SK-N-SH (cell line): Measurements from ENCODE around the gene DUSP28. TPM values are rescaled to one million over a fixed set of nuclear protein-coding genes. Genes with fewer than 3 reads are reported as not detected.

ENCODE experiments used
- CTCF ChIA-PET: fragments of 300-600, 350-600 bp; formaldehyde crosslinking; extraction: SDS; loops from one replicate; lab custom pipeline; 2021; lab: Yijun Ruan, JAX
- POLR2A ChIA-PET: fragments of 350-600 bp; sonication (Branson Sonifier 250); formaldehyde crosslinking; extraction: SDS; loops from one replicate; lab custom pipeline; 2020; ENCODE audit warnings: antibody characterized with exemption, inconsistent platforms; lab: Yijun Ruan, JAX
- DNase-seq: peaks from one replicate; pipeline ENCODE4 v3.0.0; 2012
- H2AFZ ChIP-seq: fragments of 200-600 bp; sonication (generic); 2 replicates; pipeline ENCODE4 v1.8.1; 2016; ENCODE audit warnings: antibody characterized with exemption, mild to moderate bottlenecking, low read depth
- H3F3A ChIP-seq: fragments of 200-600 bp; sonication (generic); replicated peaks from 2 replicates; pipeline ENCODE3; 2016; ENCODE audit warnings: antibody characterized with exemption, mild to moderate bottlenecking; ENCODE audit not compliant: insufficient read depth
- H3K27ac ChIP-seq, 2 experiments: fragments of 200-500 bp in 1 of 2; fragments of 200-600 bp in 1 of 2; sonication (Bioruptor generic) in 1 of 2; sonication (generic), shearing (Covaris generic) in 1 of 2; 2 replicates each; pipeline versions ENCODE4 v1.5.1 to v1.6.1; 2014 to 2016; ENCODE audit warnings: low read depth in 2 of 2, inconsistent platforms in 1 of 2, low read length in 1 of 2, mild to moderate bottlenecking in 1 of 2, mixed read lengths in 1 of 2
- H3K27me3 ChIP-seq: fragments of 200-600 bp; sonication (generic), shearing (Covaris generic); 2 replicates; pipeline ENCODE4 v1.6.1; 2016; ENCODE audit warnings: mixed run types; ENCODE audit not compliant: insufficient read depth
- H3K36me3 ChIP-seq, 2 experiments: fragments of 200-500 bp in 1 of 2; fragments of 200-600 bp in 1 of 2; sonication (Bioruptor generic) in 1 of 2; sonication (generic) in 1 of 2; replicated peaks in 1 of 2; 2 replicates each; pipeline versions ENCODE3 to v1.5.1; 2014 to 2016; ENCODE audit warnings: low read length in 1 of 2, mild to moderate bottlenecking in 1 of 2; ENCODE audit not compliant: insufficient read depth in 2 of 2, control insufficient read depth in 1 of 2
- H3K4me1 ChIP-seq, 2 experiments: fragments of 200-500 bp in 1 of 2; fragments of 200-600 bp in 1 of 2; sonication (Bioruptor generic) in 1 of 2; sonication (generic), shearing (Covaris generic) in 1 of 2; 2 replicates each; pipeline versions ENCODE4 v1.5.1 to v1.6.1; 2014 to 2016; ENCODE audit warnings: low read depth in 1 of 2, low read length in 1 of 2, mixed run types in 1 of 2; ENCODE audit not compliant: insufficient read depth in 2 of 2, control insufficient read depth in 1 of 2
- H3K4me2 ChIP-seq: fragments of 200-600 bp; sonication (generic), shearing (Covaris generic); 2 replicates; pipeline ENCODE4 v1.6.1; 2017; ENCODE audit warnings: mixed run types
- H3K4me3 ChIP-seq, 2 experiments: fragments of 200-500 bp in 1 of 2; fragments of 200-600 bp in 1 of 2; sonication (Bioruptor generic) in 1 of 2; sonication (generic), shearing (Covaris generic) in 1 of 2; 2 replicates each; pipeline versions ENCODE4 v1.5.1 to v1.8.1; 2014 to 2016; ENCODE audit warnings: low read depth in 2 of 2, inconsistent platforms in 1 of 2, low read length in 1 of 2, mild to moderate bottlenecking in 1 of 2, mixed read lengths in 1 of 2, moderate library complexity in 1 of 2
- H3K79me2 ChIP-seq: fragments of 200-600 bp; sonication (generic); 2 replicates; pipeline ENCODE4 v1.8.1; 2017; ENCODE audit warnings: mild to moderate bottlenecking; ENCODE audit not compliant: insufficient read depth
- H3K9ac ChIP-seq: fragments of 200-600 bp; sonication (generic); 2 replicates; pipeline ENCODE4 v1.6.1; 2017; ENCODE audit warnings: mixed run types
- H3K9me2 ChIP-seq: fragments of 200-600 bp; sonication (generic); 2 replicates; pipeline ENCODE4 v1.6.1; 2017; ENCODE audit warnings: mixed run types
- H3K9me3 ChIP-seq: fragments of 200-600 bp; sonication (generic); 2 replicates; pipeline ENCODE4 v1.6.1; 2017; ENCODE audit warnings: mixed run types, mild to moderate bottlenecking, moderate library complexity
- H4K20me1 ChIP-seq: fragments of 200-600 bp; sonication (generic); 2 replicates; pipeline ENCODE4 v1.6.1; 2017; ENCODE audit warnings: mild to moderate bottlenecking, mixed run types; ENCODE audit not compliant: insufficient read depth
- ELF1 ChIP-seq: IDR thresholded peaks from 2 replicates; pipeline ENCODE4 v1.4.0; 2012
- EP300 ChIP-seq, 2 experiments: IDR thresholded peaks; 2 replicates each; pipeline versions ENCODE4 v1.4.0 to v1.6.1; 2012; ENCODE audit warnings: borderline replicate concordance in 1 of 2, low read depth in 1 of 2, low read length in 1 of 2
- EZH2phosphoT487 ChIP-seq: fragments of 200-600 bp; sonication (generic); IDR thresholded peaks from 2 replicates; pipeline ENCODE4 v1.6.1; 2017; ENCODE audit warnings: low read depth, mixed run types, mild to moderate bottlenecking, antibody characterized with exemption, moderate library complexity, borderline replicate concordance
- JUND ChIP-seq: IDR thresholded peaks from 2 replicates; pipeline ENCODE4 v1.4.0; 2012
- MEF2A ChIP-seq: IDR thresholded peaks from 2 replicates; pipeline ENCODE4 v1.4.0; 2012; ENCODE audit warnings: low read depth, borderline replicate concordance
- NFIC ChIP-seq: IDR thresholded peaks from 2 replicates; pipeline ENCODE4 v1.4.0; 2012; ENCODE audit warnings: borderline replicate concordance
- NRF1 ChIP-seq: IDR thresholded peaks from 2 replicates; pipeline ENCODE4 v1.6.1; 2012; ENCODE audit warnings: low read depth, mild to moderate bottlenecking, low read length
- POLR2AphosphoS5 ChIP-seq: IDR thresholded peaks from 2 replicates; pipeline ENCODE4 v1.6.1; 2012; ENCODE audit warnings: low read depth, low read length
- RAD21 ChIP-seq: IDR thresholded peaks from 2 replicates; pipeline ENCODE4 v1.6.1; 2012; ENCODE audit warnings: mild to moderate bottlenecking, low read length
- RXRA ChIP-seq: IDR thresholded peaks from 2 replicates; pipeline ENCODE4 v1.4.0; 2012; ENCODE audit warnings: low read depth, mild to moderate bottlenecking, borderline replicate concordance
- SIN3A ChIP-seq: IDR thresholded peaks from 2 replicates; pipeline ENCODE4 v1.6.1; 2012; ENCODE audit warnings: low read depth, mild to moderate bottlenecking, low read length, moderate library complexity, borderline replicate concordance
- WGBS: methylation state at CpG from one replicate; pipeline ENCODE4 v1.1.6; 2017; ENCODE audit warnings: low lambda C conversion rate; 5-methylcytosine and 5-hydroxymethylcytosine counted together
- polyA plus RNA-seq, 3 experiments: library from polyadenylated mRNA; depleted of rRNA; stranded (reverse); fragments of >200 nt; gene quantifications; 2 replicates each; pipeline ENCODE4 v1.2.3, GENCODE V29; 2012
- TF ChIP-seq, protein P1 (sequence below): IDR thresholded peaks from 2 replicates; pipeline ENCODE4 v1.6.1; 2012; ENCODE audit warnings: mild to moderate bottlenecking, low read depth, low read length, moderate library complexity
- TF ChIP-seq, protein P2 (sequence below): IDR thresholded peaks from 2 replicates; pipeline ENCODE4 v1.4.0; 2012; ENCODE audit warnings: low read depth, borderline replicate concordance
- TF ChIP-seq, protein P3 (sequence below): fragments of 150-350 bp; IDR thresholded peaks from 2 replicates; pipeline ENCODE4 v1.6.1; 2017; ENCODE audit warnings: antibody characterized with exemption, low read length, low read depth, borderline replicate concordance

The DUSP28 gene
- polyA plus RNA-seq, 1 of the 3 experiments (the other 2 are of a cell fraction): 4.1 TPM

DNA sequence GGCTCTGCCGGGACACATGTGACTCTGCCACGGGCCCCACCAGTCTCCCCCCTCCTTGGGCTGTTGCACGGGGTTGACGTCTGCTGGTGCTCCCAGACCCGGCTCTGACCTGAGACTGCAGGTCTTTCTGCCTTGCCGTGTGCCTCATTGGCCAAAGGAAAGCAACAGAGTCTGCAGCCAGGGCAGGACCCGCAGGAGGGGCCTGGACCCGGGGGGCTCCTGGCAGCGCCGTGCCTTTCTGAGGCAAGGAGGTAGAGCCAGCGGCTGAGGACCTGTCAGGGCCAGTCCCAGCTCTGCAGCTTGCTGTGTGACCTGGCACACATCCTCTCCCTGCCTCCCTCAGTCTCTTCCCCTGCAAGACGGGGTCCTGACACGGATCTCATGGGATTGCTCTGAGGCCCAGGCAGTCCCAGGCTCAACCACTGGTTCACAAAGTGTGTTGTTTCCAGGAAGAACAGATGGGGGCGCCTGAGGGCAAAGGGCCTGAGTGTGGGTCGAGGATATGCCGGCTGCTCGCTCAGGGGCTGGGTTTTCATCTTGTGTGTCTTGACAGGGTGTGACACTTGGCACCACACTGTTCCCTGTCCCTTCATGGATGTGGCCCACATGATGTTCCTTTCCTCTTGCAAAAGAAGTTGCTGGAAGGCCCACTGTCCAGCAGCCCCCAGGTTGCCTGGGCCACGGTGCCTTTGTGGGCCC is 35.4 kb downstream of the DUSP28 start (continued):
- TF ChIP-seq, protein P1, sequence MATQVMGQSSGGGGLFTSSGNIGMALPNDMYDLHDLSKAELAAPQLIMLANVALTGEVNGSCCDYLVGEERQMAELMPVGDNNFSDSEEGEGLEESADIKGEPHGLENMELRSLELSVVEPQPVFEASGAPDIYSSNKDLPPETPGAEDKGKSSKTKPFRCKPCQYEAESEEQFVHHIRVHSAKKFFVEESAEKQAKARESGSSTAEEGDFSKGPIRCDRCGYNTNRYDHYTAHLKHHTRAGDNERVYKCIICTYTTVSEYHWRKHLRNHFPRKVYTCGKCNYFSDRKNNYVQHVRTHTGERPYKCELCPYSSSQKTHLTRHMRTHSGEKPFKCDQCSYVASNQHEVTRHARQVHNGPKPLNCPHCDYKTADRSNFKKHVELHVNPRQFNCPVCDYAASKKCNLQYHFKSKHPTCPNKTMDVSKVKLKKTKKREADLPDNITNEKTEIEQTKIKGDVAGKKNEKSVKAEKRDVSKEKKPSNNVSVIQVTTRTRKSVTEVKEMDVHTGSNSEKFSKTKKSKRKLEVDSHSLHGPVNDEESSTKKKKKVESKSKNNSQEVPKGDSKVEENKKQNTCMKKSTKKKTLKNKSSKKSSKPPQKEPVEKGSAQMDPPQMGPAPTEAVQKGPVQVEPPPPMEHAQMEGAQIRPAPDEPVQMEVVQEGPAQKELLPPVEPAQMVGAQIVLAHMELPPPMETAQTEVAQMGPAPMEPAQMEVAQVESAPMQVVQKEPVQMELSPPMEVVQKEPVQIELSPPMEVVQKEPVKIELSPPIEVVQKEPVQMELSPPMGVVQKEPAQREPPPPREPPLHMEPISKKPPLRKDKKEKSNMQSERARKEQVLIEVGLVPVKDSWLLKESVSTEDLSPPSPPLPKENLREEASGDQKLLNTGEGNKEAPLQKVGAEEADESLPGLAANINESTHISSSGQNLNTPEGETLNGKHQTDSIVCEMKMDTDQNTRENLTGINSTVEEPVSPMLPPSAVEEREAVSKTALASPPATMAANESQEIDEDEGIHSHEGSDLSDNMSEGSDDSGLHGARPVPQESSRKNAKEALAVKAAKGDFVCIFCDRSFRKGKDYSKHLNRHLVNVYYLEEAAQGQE: no peak

DNA sequence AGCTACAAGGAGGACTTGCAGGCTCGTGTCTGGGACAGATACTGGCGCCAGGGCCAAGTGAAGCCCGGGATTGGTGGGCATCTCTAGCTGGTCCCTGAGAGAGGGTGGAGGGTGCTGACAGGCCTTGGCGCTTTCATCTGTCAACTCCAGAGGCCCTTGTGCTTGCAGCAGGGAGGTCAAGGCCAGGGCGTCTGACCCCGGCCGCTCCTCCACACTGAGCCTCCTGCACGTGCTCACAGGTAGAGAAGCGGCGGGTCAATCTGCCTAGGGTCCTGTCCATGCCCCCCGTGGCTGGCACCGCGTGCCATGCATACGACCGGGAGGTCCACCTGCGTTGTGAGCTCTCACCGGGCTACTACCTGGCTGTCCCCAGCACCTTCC is 35.9 kb downstream of the DUSP28 start:
- POLR2A ChIA-PET: no interaction called here
- H3K79me2 ChIP-seq: peaks cover 23% of the 10 kb centered on the region; the same call in 1 of the 2 replicates
- no peak overlapping the region for H2AFZ ChIP-seq
- TF ChIP-seq NRF1: no peak
- TF ChIP-seq, protein P2, sequence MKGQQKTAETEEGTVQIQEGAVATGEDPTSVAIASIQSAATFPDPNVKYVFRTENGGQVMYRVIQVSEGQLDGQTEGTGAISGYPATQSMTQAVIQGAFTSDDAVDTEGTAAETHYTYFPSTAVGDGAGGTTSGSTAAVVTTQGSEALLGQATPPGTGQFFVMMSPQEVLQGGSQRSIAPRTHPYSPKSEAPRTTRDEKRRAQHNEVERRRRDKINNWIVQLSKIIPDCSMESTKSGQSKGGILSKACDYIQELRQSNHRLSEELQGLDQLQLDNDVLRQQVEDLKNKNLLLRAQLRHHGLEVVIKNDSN: no peak
- no peak for TF ChIP-seq RAD21
- TF ChIP-seq SIN3A: no peak
- no peak for TF ChIP-seq RXRA
- TF ChIP-seq MEF2A: no peak
- no peak for TF ChIP-seq ELF1
- TF ChIP-seq EZH2phosphoT487: no peak
- TF ChIP-seq EP300 (IDR thresholded peaks at IDR 0.05; ENCODE audit: borderline replicate concordance in 1 of 2, low read depth in 1 of 2, low read length in 1 of 2): no peak
- no peak for TF ChIP-seq JUND
- TF ChIP-seq POLR2AphosphoS5: no peak
- TF ChIP-seq, protein P3, sequence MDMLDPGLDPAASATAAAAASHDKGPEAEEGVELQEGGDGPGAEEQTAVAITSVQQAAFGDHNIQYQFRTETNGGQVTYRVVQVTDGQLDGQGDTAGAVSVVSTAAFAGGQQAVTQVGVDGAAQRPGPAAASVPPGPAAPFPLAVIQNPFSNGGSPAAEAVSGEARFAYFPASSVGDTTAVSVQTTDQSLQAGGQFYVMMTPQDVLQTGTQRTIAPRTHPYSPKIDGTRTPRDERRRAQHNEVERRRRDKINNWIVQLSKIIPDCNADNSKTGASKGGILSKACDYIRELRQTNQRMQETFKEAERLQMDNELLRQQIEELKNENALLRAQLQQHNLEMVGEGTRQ: no peak
- TF ChIP-seq NFIC: no peak
- H3K4me3 ChIP-seq: no peak overlapping the region
- H3K36me3 ChIP-seq: peaks cover 0 to 40% of the 10 kb centered on the region in 2 experiments
- CTCF ChIA-PET: interaction anchor here (0.9 to 1.4 kb wide), 3 partner anchors 10 to 82 kb away, joined by 3 to 4 read pairs (median 3); no protein-coding TSS in a partner anchor
- no peak overlapping the region for H3K27ac ChIP-seq
- no peaks in the 10 kb centered on the region for H3K27me3 ChIP-seq
- peaks cover 4% of the 10 kb centered on the region; the same call in 1 of the 2 replicates for H4K20me1 ChIP-seq
- DNase-seq: no peak
- no peak overlapping the region for H3K9ac ChIP-seq
- H3F3A ChIP-seq: no peaks in the 10 kb centered on the region
- WGBS: 100% methylated on average over 1 of the region's 17 CpGs
- no peaks in the 10 kb centered on the region for H3K9me2 ChIP-seq
- no peaks in the 10 kb centered on the region for H3K9me3 ChIP-seq
- H3K4me1 ChIP-seq: peaks cover 0 to 3% of the 10 kb centered on the region in 2 experiments; a peak in 1 of 4 replicates
- H3K4me2 ChIP-seq: no peak overlapping the region
